Measurements from ENCODE around the gene AP1M1.

The AP1M1 gene

DNA sequence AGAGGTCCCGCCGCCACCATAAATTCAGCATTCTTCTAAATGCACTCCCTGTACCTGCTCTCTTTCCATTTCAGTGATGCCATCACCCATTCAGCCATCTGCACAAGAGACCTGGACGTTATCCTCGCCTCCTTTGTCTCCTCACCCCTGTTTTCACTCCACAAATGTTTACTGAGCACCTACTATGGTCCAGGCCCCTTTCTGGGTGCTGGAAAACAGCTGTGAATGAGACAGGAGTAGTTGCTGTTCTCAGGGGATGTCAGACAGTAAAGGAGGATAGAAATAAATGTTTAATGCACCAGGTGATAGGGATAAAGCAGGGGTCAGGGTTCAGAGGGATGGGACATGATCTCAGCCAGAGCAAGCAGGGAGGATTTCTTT lies 3.3 kb downstream of the AP1M1 start:
- TF ChIP-seq, protein P1, sequence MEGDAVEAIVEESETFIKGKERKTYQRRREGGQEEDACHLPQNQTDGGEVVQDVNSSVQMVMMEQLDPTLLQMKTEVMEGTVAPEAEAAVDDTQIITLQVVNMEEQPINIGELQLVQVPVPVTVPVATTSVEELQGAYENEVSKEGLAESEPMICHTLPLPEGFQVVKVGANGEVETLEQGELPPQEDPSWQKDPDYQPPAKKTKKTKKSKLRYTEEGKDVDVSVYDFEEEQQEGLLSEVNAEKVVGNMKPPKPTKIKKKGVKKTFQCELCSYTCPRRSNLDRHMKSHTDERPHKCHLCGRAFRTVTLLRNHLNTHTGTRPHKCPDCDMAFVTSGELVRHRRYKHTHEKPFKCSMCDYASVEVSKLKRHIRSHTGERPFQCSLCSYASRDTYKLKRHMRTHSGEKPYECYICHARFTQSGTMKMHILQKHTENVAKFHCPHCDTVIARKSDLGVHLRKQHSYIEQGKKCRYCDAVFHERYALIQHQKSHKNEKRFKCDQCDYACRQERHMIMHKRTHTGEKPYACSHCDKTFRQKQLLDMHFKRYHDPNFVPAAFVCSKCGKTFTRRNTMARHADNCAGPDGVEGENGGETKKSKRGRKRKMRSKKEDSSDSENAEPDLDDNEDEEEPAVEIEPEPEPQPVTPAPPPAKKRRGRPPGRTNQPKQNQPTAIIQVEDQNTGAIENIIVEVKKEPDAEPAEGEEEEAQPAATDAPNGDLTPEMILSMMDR (conservative IDR thresholded peaks at IDR 0.05; ENCODE audit: control insufficient read depth, insufficient read depth, low read depth, low read length): no peak
- no peak overlapping the region for H3K4me3 ChIP-seq (ENCODE audit: control insufficient read depth, low read depth, low read length)

GRCh38 chr19:16202320-16203255 lies 4.9 kb downstream of the AP1M1 start:
- no peak overlapping the region for H3K4me3 ChIP-seq (ENCODE audit: control insufficient read depth, low read depth, low read length)
- peak; percentile 18 for DNase-seq (ENCODE audit: low read depth)
- TF ChIP-seq, protein P1 (conservative IDR thresholded peaks at IDR 0.05; ENCODE audit: control insufficient read depth, insufficient read depth, low read depth, low read length): no peak

More for the DNA sequence above, 3.3 kb downstream of the AP1M1 start:
- DNase-seq (ENCODE audit: low read depth): no peak

- no peak overlapping the region for H3K4me3 ChIP-seq (ENCODE audit: control insufficient read depth, low read depth, low read length)
- no peak for DNase-seq (ENCODE audit: low read depth)
- TF ChIP-seq, protein P1 (conservative IDR thresholded peaks at IDR 0.05; ENCODE audit: control insufficient read depth, insufficient read depth, low read depth, low read length): no peak
Observed at GRCh38 chr19:16203256-16204004, 5.7 kb downstream of the AP1M1 start.

GRCh38 chr19:16204005-16204294 lies 6.2 kb downstream of the AP1M1 start:
- no peak for DNase-seq (ENCODE audit: low read depth)
- TF ChIP-seq, protein P1 (conservative IDR thresholded peaks at IDR 0.05; ENCODE audit: control insufficient read depth, insufficient read depth, low read depth, low read length): no peak
- H3K4me3 ChIP-seq (ENCODE audit: control insufficient read depth, low read depth, low read length): no peak overlapping the region

DNA sequence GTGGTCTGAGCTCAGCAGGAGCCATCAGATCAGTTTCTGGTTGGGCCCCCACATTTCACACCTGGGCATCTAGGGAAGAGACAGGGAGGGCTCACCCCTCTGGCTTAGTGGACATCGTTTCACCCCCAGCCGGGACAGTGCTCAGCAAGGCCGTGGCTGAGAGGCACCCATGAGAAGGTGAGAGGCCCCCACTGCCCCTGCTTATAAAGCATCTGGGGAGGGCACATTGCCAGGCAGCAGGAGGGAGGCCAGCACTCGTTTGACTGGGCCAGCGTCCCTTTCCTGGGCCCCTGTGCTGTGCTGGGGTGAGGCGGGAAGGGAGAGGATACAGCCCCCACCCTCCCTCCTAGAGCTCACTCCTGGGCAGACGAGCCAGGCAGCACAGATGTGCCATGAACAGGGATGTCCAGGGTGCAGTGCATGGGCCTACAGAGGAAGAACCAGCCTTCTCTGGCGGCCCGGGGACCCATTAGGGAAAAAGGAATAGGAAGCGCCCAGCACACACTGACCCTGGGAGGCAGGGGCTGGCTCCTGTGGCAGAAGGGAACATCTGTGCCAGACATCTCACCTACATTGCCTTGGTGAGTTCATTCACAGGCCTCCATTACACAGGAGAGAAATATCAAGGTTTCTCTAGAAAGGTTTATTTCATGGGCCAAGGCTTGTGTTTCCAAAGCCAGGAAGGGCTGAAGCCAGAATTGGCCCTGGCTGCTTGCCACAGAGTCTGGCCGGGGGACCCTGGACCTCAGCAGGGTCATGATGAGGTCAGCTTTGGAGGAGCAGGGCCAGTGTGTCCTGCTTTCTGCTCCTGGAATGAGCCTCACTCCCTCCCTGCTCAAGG lies 7.7 kb downstream of the AP1M1 start:
- TF ChIP-seq, protein P1 (conservative IDR thresholded peaks at IDR 0.05; ENCODE audit: control insufficient read depth, insufficient read depth, low read depth, low read length): no peak
- DNase-seq (ENCODE audit: low read depth): no peak
- H3K4me3 ChIP-seq (ENCODE audit: control insufficient read depth, low read depth, low read length): no peak overlapping the region

GRCh38 chr19:16206046-16206605 lies 8.4 kb downstream of the AP1M1 start:
- TF ChIP-seq, protein P1 (conservative IDR thresholded peaks at IDR 0.05; ENCODE audit: control insufficient read depth, insufficient read depth, low read depth, low read length): no peak
- no peak overlapping the region for H3K4me3 ChIP-seq (ENCODE audit: control insufficient read depth, low read depth, low read length)
- DNase-seq (ENCODE audit: low read depth): no peak

All from fibroblast of mammary gland (primary cell).